SU-DHL-6 (cell line): ENCODE measurements around the gene PPP1R12B.
"Not testable (repeated sequence)": the region's sequence is repeated elsewhere in the genome, so short reads cannot be mapped to it uniquely, and the experiment has no call there.

ENCODE experiments used
- H2AFZ ChIP-seq: fragments of 200-600 bp; sonication (generic); 2 replicates; pipeline ENCODE4 v1.6.1; 2014; ENCODE audit warnings: low read depth, mild to moderate bottlenecking, moderate library complexity, mixed read lengths, antibody characterized with exemption, low read length; ENCODE audit not compliant: severe bottlenecking
- H3F3A ChIP-seq: fragments of 200-600 bp; shearing (Covaris generic); 2 replicates; pipeline ENCODE4 v1.6.0; 2016; ENCODE audit warnings: antibody characterized with exemption, mild to moderate bottlenecking; ENCODE audit not compliant: insufficient read depth
- H3K27ac ChIP-seq: fragments of 200-600 bp; sonication (generic); 2 replicates; pipeline ENCODE4 v1.5.1; 2016; ENCODE audit warnings: low read depth, mild to moderate bottlenecking, low read length, moderate library complexity, mixed read lengths
- H3K27me3 ChIP-seq: fragments of 200-600 bp; sonication (generic), shearing (Covaris generic); 2 replicates; pipeline ENCODE4 v1.6.0; 2014; ENCODE audit warnings: mild to moderate bottlenecking, low read length
- H3K36me3 ChIP-seq: fragments of 200-600 bp; sonication (generic); 2 replicates; pipeline ENCODE4 v1.6.1; 2014; ENCODE audit warnings: mild to moderate bottlenecking, low read length, mixed read lengths
- H3K4me2 ChIP-seq: fragments of 300-600, 200-600 bp; shearing (Covaris generic), sonication (generic); 2 replicates; pipeline ENCODE4 v1.6.0; 2014; ENCODE audit warnings: low read length, low read depth, mild to moderate bottlenecking; ENCODE audit not compliant: poor library complexity, severe bottlenecking
- H3K4me3 ChIP-seq: fragments of 200-600 bp; sonication (generic); 2 replicates; pipeline ENCODE4 v1.5.1; 2014; ENCODE audit warnings: antibody characterized with exemption, low read length, mild to moderate bottlenecking, mixed read lengths; ENCODE audit not compliant: insufficient read depth, poor library complexity, severe bottlenecking
- H3K79me2 ChIP-seq: fragments of 200-600 bp; sonication (generic); 2 replicates; pipeline ENCODE4 v1.6.1; 2014; ENCODE audit warnings: mild to moderate bottlenecking, low read length, moderate library complexity; ENCODE audit not compliant: insufficient read depth
- H3K9ac ChIP-seq: fragments of 200-600 bp; sonication (generic); 2 replicates; pipeline ENCODE4 v1.7.0; 2014; ENCODE audit warnings: mild to moderate bottlenecking, low read length
- H3K9me2 ChIP-seq: fragments of 200-600 bp; sonication (generic); replicated peaks from 2 replicates; pipeline ENCODE4 v1.6.1; 2014; ENCODE audit warnings: low read length; ENCODE audit not compliant: insufficient read depth
- H3K9me3 ChIP-seq: fragments of 200-600 bp; sonication (generic); 2 replicates; pipeline ENCODE4 v1.6.1; 2014; ENCODE audit warnings: low read length, mixed read lengths; ENCODE audit not compliant: insufficient read depth
- H4K20me1 ChIP-seq: fragments of 200-600 bp; sonication (generic); 2 replicates; pipeline ENCODE4 v1.6.1; 2014; ENCODE audit warnings: low read depth, mild to moderate bottlenecking, antibody characterized with exemption, low read length, moderate library complexity, mixed read lengths
- EZH2phosphoT487 ChIP-seq: fragments of 200-600 bp; sonication (generic), shearing (Covaris generic); conservative IDR thresholded peaks from 2 replicates; pipeline ENCODE4 v1.6.1; 2018; ENCODE audit warnings: mild to moderate bottlenecking, antibody characterized with exemption, low read length, moderate library complexity, mixed read lengths
- TF ChIP-seq, protein P1 (sequence below): fragments of 200-600 bp; sonication (generic); IDR thresholded peaks from one replicate; pipeline ENCODE4 v1.5.1; 2017; ENCODE audit warnings: antibody characterized with exemption, mild to moderate bottlenecking, low read length, moderate library complexity; ENCODE audit not compliant: insufficient read depth, poor library complexity, severe bottlenecking

Gene PPP1R12B

DNA sequence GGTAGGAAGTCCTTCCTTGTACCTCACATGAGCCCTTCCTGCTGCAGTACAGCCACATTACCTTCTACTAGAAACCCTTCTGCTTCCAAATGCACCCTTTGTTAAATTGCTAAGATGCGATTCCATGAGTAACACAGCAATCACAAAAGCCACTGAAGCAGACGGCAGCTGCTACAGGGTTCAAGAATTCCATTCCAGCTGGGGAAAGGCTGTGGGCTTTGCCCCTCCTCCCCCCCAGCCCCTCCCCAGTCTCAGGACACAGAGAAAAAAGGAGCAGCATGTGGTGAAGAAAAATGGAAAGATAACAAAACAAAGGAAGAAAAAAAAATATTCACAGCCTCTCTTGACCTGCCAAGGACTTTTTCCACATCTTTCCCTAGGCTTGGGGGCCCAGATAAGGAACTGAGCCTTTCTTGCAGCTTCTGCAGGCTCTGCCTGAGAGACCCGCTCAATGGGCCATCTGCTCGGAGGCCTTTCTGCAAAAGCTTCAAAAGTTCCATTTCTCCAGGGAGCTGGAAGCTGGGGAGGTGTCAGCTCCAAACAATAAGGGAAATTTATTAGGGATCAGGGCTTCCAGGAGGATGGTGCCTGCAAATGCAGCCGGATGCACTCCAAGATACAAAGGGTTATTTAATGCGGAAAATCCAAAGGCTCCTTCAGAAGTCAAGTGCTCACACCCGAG lies 289.7 kb downstream of the PPP1R12B start:
- no peak overlapping the region for H3K27ac ChIP-seq
- H2AFZ ChIP-seq = no peak overlapping the region
- TF ChIP-seq, protein P1, sequence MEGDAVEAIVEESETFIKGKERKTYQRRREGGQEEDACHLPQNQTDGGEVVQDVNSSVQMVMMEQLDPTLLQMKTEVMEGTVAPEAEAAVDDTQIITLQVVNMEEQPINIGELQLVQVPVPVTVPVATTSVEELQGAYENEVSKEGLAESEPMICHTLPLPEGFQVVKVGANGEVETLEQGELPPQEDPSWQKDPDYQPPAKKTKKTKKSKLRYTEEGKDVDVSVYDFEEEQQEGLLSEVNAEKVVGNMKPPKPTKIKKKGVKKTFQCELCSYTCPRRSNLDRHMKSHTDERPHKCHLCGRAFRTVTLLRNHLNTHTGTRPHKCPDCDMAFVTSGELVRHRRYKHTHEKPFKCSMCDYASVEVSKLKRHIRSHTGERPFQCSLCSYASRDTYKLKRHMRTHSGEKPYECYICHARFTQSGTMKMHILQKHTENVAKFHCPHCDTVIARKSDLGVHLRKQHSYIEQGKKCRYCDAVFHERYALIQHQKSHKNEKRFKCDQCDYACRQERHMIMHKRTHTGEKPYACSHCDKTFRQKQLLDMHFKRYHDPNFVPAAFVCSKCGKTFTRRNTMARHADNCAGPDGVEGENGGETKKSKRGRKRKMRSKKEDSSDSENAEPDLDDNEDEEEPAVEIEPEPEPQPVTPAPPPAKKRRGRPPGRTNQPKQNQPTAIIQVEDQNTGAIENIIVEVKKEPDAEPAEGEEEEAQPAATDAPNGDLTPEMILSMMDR = no peak
- no peak for TF ChIP-seq EZH2phosphoT487
- no peaks in the 10 kb centered on the region for H3K79me2 ChIP-seq
- no peaks in the 10 kb centered on the region for H4K20me1 ChIP-seq
- H3K36me3 ChIP-seq = no peaks in the 10 kb centered on the region
- no peaks in the 10 kb centered on the region for H3K27me3 ChIP-seq
- H3K4me2 ChIP-seq = no peak overlapping the region
- no peaks in the 10 kb centered on the region for H3F3A ChIP-seq
- H3K9me2 ChIP-seq = no peaks in the 10 kb centered on the region
- H3K9ac ChIP-seq = no peak overlapping the region
- no peaks in the 10 kb centered on the region for H3K9me3 ChIP-seq
- no peak overlapping the region for H3K4me3 ChIP-seq

DNA sequence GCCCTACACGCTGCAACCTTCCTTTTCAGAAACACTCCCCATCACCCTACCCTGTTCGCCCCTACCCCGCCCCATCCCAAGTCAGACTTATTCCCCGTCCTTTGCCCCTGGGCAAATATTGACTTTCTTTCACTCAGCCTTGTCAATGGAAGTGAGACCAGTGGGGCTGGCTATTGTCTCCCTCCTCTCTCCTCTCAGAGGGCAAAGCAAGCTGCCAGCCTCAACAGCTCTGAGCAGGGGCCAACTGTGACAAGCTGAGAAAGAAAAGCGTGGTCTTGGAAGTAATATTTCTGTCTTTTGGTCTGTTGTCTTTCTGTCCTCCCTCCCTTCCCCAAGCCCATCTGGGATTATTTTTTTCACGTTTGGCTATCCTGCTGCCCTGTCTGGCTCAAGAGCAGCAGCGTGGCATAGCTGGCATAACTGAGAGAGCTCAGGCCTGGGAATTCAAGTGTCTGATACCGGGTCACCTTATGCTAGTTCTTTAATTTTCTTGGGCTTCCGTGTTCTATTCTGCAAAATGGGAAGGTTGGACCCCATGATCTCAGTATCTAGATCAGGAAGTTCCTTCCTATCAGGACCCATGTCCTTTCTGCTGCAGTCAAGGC lies 290.3 kb downstream of the PPP1R12B start:
- not testable (repeated sequence) for H3K4me2 ChIP-seq, H3K27ac ChIP-seq, H3K4me3 ChIP-seq, H3F3A ChIP-seq, H4K20me1 ChIP-seq, H3K79me2 ChIP-seq, H3K36me3 ChIP-seq, H3K9ac ChIP-seq, H3K27me3 ChIP-seq, H2AFZ ChIP-seq, H3K9me2 ChIP-seq, H3K9me3 ChIP-seq

DNA sequence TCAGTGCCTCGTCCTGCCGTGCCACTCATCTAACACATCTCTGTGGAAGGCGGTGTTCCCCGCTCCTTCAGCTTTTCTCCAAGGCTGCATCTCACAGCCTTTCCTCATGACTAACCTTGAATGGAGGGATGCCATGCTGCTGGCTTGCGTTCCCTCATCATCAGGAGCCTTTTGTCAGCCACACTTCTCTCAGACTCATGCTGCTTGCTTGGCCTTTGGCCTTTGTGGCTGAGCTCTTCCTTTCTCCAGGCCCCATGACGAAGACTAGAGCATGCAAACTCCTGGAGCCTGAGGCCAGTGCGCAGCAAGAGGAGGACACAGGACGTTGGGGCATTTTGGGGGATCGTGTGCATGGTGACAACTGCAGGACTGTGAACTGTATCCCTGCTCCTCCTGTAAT lies 291.0 kb downstream of the PPP1R12B start:
- no peak overlapping the region for H3K4me2 ChIP-seq
- H3K27me3 ChIP-seq = no peaks in the 10 kb centered on the region
- no peak overlapping the region for H3K9ac ChIP-seq
- H3K9me2 ChIP-seq = no peaks in the 10 kb centered on the region
- TF ChIP-seq EZH2phosphoT487 = no peak
- TF ChIP-seq, protein P1 = no peak
- H3K27ac ChIP-seq = no peak overlapping the region
- no peaks in the 10 kb centered on the region for H3K36me3 ChIP-seq
- no peaks in the 10 kb centered on the region for H3K79me2 ChIP-seq
- H3K9me3 ChIP-seq = no peaks in the 10 kb centered on the region
- H4K20me1 ChIP-seq = no peaks in the 10 kb centered on the region
- H3F3A ChIP-seq = no peaks in the 10 kb centered on the region
- H2AFZ ChIP-seq = no peak overlapping the region
- H3K4me3 ChIP-seq = no peak overlapping the region

DNA sequence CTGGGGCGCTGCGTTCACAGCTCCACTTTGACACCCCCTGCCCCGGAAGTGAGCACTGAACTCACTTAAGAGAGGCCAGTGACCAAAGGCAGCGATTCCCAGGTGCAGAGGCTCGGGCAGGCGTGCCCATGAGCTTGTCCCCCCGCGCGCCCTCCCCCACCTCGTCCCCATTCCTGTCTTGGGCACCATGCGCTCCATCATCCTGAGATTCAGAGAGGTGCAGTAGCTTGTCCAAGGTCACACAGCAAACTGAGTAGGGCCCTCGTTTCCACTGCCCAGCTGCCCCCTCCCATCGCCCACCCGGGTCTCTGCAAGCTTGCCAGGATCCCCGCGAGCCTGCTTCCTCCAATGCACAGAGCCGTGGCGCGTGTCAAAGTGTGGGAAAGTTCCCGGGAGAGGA lies 293.7 kb downstream of the PPP1R12B start:
- no peak overlapping the region for H3K27ac ChIP-seq
- no peaks in the 10 kb centered on the region for H3K79me2 ChIP-seq
- no peak overlapping the region for H3K9ac ChIP-seq
- TF ChIP-seq, protein P1 = no peak
- no peaks in the 10 kb centered on the region for H3F3A ChIP-seq
- H3K4me3 ChIP-seq = no peak overlapping the region
- no peaks in the 10 kb centered on the region for H3K27me3 ChIP-seq
- no peak overlapping the region for H2AFZ ChIP-seq
- H3K9me2 ChIP-seq = no peaks in the 10 kb centered on the region
- no peaks in the 10 kb centered on the region for H3K36me3 ChIP-seq
- no peaks in the 10 kb centered on the region for H4K20me1 ChIP-seq
- H3K9me3 ChIP-seq = no peaks in the 10 kb centered on the region
- no peak overlapping the region for H3K4me2 ChIP-seq
